Activated CD4-positive, alpha-beta T cell treated with anti-CD3 and anti-CD28 coated beads, Interleukin-2, amount 50 U/mL, for 24 hours (primary cell): ENCODE data around the gene DPYD.

Source experiments
- DNase-seq, 2 donors: peaks; one replicate each; pipeline ENCODE4 v3.0.0-alpha.2; 2020; ENCODE audit warnings: low read depth in 1 of 2, low spot score in 1 of 2

DPYD gene

DNA sequence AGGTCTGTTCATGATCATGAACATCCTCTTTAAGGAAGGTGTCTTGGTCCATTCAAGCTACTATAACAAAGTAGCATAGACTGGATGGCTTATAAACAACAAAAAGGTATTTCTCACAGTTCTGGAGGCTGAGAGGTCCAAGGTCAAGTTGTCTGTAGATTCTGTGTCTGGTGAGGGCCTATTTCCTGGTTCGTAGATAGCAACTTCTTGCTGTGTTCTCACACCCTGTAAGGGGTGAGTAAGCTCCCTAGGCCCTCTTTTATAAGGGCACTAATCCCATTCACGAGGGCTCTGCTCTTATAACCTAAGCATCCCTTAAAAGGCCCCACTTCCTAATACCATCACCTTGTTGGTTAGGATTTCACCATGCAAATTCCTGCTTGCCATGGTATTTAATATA, 851.5 kb downstream of the DPYD start:
- no peak for DNase-seq

DNA sequence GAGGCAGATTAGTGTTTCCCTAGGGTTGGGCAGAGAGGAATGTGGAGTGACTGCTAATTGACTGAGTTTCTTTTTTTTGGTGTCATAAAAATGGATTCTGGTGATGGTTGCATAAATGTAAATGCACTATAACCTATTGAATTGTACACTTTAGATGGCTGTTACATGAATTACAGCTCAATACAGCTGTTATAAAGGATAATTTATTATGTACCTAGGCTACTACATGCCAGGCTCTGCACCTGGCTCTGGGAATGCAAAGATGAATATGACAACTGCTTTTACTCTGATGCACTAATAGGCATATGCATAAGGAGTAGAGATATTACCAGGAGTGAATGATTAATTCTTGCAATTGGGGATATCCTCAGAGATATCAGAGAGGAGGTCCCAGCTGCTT, 854.0 kb downstream of the DPYD start:
- no peak for DNase-seq

DNA sequence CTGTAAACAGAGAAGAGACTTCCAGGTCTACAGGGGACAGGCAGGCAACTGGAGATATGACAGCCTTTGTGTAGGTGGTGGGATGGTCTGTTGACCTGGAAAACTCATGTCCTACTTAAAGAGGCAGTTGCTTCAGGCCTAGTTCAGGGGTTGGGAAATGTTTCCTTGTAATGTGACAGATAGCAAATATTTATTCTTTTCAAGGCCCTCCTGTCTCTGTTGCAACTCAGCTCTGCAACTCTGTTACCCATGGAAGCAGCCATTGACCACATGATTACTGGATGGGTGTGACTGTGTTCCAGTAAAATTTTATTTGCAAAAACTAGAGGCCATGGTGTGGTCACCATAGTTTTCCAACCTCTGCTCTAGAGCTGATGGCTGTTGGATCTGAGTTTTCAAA, 857.3 kb downstream of the DPYD start:
- no peak for DNase-seq

- no peak for DNase-seq
Observed at GRCh38 chr1:97061604-97062003, 859.2 kb downstream of the DPYD start.

- DNase-seq: no peak
Observed at GRCh38 chr1:97056386-97056785, 864.4 kb downstream of the DPYD start.

DNA sequence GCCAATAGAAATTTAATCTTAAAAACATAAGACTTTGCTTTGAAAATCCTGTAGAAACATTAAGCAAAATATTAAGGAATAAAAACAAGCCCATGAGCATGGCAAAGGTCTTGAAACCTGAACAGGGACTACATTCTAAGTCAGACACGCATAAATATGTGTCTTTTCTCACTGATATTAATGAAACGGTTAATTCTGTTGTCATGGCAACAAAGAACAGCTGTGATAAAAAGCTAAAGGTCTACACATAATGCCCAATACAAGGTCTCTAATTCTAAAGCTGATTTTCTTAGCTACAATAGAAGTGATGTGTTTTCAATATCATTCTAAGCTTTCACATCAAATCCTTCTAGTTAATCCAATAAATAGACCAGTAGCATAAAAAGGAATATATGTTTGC, 867.6 kb downstream of the DPYD start:
- DNase-seq: no peak

DNA sequence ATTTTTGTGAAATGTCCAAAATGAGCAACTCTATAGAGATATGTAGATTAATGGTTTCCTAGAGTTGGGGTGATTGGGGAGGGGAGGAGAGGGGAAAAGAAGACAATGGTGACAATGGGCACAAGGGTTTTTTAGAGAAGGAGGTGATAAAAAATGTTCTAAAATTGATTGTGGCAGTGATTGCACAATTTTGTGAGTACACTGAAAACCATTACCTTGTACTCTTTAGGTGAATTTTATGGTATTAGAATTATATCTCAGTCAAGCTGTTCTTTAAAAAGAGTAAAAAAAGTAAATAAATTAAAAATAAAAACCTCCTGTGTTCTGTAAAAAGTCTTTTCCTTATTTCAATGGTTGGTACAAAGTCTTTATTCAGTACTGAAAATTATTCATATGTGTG, 869.0 kb downstream of the DPYD start:
- no peak for DNase-seq

DNA sequence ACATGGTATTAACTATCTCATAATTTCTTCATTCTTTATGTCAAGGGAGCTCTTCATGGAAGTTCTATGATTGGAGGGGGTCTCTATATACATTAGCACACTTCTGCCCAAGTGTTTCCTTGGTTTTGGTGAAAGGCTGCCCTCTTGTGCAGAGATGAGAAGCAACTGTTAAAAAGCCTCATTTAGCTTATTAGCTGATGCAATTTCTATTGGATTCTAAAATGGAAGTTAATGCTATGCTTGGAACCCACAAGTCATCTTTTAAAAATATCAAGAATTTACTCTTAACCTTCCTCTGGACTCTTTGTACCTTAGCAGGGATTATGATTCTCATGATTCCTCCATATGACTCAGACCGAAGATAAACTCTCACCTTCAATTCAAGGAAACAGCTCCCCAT, 870.3 kb downstream of the DPYD start:
- no peak for DNase-seq

DNA sequence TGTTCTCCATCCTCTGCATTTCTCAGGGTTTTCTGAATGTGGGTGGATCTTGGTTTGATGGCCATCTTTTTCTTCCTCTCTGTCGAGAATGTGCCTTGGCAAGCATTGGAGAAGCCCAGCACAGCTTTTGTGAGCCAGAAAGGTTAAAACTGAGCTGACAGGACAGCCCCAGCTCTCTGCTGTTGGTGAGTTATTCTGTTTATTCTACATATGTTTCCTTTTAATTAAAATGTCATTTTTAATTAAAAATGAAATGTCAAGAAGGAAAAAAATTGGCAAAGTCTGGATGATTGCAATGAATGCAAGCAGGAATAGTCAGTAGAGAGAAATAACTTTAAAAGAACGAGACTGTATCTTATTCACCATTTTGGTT, 873.4 kb downstream of the DPYD start:
- no peak for DNase-seq

DNA sequence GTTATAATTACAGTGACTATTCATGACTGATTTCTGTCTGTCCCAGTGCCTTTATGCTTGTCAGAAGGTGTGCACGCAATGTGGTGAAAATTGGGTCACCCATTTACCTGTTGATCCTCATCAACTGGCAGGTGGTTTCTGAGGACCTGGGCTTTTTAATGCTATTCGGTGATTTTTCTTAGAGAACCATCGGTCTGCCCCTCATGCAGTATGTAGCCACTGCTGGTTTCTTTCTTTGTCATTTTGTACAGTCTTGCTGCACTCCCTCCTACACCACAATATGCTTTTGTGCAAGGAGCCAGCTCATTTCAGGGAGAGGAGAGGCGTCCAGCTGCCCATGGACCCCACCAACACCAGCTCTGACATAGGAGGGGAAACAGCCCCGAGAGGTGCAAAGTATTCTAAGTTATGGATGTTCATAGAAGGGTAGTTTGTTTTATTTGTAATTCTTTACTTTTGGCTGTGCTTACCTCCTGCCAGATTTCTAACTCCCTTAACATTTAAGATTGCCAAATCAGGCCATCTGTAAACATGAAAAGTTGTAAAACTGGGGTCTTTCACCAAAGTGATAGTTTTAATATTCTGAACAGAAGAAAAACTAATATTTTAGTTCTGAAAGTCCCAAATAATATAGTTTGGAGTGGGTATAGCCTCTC, 873.9 kb downstream of the DPYD start:
- no peak for DNase-seq

DNA sequence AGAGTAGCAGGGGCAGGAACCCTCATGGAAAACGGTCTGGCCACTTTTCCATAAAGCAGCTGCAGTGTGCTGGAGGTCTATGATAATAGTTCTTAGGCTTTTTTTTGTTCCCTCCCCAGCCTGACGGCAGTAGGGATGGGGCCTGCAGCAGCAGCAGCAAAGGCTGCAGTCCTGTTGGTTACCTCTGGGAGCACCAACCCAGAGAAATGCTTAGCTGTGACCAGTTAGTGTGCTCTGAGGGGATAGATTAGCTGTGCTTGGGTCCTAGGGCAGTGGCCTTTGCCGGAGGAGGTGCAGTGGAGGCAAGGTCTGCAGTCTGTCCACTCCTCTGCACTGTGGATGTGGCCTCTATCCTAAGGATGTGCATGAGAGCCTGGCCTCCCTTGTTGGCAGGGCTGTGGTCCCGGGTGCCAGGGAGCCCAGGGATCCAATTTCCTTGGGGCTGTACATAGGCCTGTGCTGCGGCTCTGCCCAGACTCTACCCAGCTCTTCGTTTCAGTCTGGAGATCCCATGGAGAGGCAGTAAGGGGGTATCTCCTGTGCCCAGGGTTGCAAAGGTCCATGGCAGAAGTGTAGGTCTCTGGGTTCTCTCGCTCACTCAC, 876.6 kb downstream of the DPYD start:
- DNase-seq: no peak

GRCh38 chr1:97042551-97042950, 878.3 kb downstream of the DPYD start:
- DNase-seq: no peak

GRCh38 chr1:97041026-97041425, 879.8 kb downstream of the DPYD start:
- DNase-seq: no peak

DNA sequence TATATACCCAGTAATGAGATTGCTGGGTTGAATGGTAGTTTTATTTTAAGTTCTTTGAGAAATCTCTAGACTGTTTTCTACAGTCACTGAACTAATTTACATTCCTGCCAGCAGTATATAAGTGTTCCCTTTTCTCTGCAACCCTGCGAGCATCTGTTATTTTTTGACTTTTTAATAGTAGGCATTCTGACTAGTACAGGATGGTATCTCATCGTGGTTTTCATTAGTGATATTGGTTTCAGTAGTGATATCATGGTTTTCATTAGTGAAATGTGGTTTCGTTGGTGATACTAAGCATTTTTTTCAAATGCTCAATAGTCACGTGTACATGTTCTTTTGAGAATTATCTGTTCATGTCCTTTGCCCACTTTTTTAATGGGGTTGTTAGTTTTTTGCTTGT, 882.4 kb downstream of the DPYD start:
- no peak for DNase-seq

DNA sequence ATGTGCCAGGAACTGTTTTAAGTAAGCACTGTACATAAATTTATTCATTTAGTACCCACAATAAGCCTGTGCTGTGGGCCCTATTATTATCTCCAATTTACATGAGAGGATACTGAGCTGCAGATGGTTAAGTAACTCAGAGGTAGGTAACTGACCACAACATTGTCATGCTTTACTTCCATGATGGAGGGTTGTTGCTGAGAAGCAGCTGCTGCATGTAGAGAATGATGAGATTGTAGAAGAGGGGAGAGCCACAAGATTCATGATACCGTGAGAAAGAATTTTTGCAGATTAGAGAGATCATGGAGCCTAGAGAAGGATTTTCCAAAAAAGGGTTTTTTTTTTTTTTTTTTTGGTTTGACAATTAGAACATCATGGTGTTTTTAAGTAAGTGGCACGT, 886.2 kb downstream of the DPYD start:
- DNase-seq: no peak

DNA sequence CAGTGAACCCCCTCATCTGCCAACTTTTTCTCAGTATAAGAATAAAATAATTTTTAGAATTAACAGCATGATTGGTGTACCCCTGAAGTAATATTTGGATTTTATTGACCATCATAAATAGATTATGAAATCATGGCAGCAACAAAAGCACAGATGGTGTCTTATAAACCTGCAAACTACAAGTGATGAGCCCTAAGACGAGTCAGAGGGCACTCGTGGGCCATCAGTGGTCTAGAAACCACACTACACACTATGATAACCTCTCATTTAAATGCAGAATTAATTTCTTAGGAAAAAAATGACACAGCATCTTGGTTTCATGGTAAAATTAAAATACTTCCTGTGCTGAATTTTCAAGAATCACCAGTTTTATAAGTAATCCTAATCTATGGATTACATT, 886.9 kb downstream of the DPYD start:
- no peak for DNase-seq
